Esophagus squamous epithelium (tissue), 4 donors: Measurements from ENCODE around the gene KLF3.

Experiments used
- CTCF ChIP-seq, 6 experiments: fragments of 450-650 bp in 4 of 6; fragments of 200-600 bp in 2 of 6; sonication (generic) in 2 of 6; IDR thresholded peaks; one replicate each; pipeline ENCODE4 v1.5.1; 2016 to 2019; ENCODE audit warnings: antibody characterized with exemption in 6 of 6, mild to moderate bottlenecking in 4 of 6, moderate library complexity in 4 of 6
- POLR2A ChIP-seq, 4 donors: fragments of 450-650 bp; IDR thresholded peaks; one replicate each; pipeline ENCODE4 v1.6.1; 2017; ENCODE audit warnings: antibody characterized with exemption in 4 of 4, mild to moderate bottlenecking in 4 of 4, moderate library complexity in 3 of 4

GRCh38 chr4:38670939-38671591 is 7.1 kb downstream of the KLF3 start:
- no peak for TF ChIP-seq POLR2A (IDR thresholded peaks at IDR 0.05)
- TF ChIP-seq CTCF (IDR thresholded peaks at IDR 0.05): no peak
